GM18867 (cell line): ENCODE results near the gene PTPRD.
"Not testable (repeated sequence)": the region's sequence is repeated elsewhere in the genome, so short reads cannot be mapped to it uniquely, and the experiment has no call there.

Experiments
- ATAC-seq: cut with Tn5 transposase; IDR thresholded peaks from one replicate; pipeline ENCODE4 v1.9.1; 2021; ENCODE audit warnings: mild to moderate bottlenecking, moderate library complexity; ENCODE audit not compliant: unreplicated experiment

Gene PTPRD

DNA sequence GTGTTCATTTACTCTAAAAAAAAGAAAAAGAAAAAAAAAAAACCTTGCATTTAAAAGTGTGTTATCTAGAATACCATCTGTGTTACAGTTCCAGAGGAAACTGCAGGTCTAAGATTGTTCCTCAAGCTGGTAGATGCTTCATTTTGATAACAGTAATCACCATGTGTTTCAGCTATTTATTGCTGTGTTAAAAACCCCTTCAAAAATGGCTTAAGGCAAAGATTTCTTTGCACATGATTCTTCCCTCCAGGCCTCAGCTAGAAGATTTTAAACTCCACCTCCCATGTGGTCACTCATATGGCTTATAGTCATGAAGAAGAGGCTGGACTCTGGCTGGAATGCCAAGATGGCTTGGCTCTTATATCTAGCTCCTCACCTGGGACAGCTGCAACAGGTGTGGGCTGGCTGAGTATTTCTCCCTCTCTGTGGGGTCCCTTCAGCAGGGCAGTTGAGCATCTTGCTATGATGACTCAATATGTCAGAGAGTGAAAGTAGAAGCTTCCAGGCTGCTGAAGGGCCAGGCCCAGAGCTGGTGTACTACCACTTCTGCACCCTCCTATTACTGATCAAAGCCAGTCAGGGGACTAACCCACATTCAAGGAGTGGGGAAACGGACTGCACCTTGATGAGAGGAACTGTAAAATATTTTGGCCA, 1892.8 kb downstream of the PTPRD start:
- no peak for ATAC-seq

DNA sequence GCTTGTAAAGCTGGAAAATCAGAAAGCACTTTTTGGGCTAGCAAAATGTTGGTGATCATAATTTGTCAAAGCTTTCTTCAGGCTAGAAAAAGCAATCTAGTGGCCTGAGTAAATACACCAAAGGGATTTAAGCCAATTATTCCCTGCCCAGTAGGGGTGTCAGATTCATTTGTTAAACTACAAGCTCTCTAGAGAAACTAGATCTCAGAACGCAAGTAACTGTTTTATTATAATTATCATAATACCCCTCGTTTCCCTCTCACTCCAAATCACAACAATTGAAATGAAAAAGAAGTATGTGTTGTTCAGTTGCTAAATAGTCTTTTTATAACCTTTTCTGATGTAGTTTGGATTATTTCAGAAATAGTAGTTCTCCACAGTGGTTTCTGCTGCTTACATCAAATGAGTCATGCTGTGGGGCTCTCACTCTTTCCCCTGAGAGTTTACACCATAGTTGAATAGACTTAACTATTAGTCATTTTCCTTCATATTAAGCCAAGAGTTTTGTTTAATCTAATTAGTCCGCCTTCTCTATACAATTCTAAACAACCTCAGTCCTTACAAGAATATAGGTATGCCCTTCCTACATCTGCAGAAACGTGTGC, 1894.6 kb downstream of the PTPRD start:
- no peak for ATAC-seq

DNA sequence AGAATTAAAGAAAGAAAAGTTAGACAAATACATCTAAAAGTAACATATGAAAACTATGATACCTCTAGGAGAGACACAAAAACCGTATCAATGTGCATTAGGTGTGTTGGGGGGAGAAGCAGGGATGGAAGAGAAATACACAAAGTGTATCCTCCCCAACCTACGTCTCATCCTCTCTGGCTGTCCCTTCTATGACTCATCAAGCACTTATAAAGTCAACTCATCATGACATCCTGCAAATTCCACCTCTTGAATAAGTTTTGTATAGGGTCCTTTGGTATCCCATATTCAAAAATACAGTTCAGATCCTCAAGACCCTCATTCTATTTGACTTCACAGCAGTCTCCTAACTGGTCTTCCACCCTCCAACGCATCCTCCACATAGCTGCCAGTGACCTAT, 1895.7 kb downstream of the PTPRD start:
- ATAC-seq = no peak

DNA sequence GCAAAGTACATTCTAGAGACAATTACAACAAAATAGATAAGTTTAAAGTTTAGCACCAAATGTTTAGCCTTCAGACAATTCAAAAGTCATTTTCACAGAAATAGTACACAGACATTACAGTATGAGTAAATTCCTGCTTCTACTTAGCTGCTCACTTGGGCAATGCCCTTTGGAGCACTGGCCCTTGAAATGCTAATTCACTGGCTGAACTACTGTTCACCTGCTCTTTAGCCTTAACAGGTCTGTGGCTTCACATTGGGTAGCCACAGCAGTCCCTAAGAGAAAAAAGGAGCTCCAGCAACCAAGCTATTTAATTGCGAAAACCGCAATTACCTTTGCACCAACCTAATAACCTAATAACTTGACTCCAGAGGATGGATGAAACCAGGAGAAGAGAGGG, 1897.0 kb downstream of the PTPRD start:
- ATAC-seq = no peak

DNA sequence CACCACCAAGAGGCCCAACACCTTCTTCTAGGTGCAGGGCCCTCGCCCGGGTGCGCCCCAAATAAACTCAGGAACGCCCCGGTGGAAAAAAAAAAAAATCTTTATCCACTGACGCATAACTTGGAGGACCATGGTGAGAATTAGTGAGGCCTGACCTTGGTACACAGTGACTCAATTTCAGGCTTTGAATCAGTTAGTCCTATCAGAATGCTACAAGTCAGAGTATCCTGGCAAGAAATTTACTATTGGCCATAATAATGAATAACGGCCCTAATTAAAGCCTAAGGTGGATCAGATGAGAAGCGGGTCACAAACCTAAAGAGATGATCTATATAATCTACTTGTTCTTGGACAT, 1899.0 kb downstream of the PTPRD start:
- no peak for ATAC-seq

DNA sequence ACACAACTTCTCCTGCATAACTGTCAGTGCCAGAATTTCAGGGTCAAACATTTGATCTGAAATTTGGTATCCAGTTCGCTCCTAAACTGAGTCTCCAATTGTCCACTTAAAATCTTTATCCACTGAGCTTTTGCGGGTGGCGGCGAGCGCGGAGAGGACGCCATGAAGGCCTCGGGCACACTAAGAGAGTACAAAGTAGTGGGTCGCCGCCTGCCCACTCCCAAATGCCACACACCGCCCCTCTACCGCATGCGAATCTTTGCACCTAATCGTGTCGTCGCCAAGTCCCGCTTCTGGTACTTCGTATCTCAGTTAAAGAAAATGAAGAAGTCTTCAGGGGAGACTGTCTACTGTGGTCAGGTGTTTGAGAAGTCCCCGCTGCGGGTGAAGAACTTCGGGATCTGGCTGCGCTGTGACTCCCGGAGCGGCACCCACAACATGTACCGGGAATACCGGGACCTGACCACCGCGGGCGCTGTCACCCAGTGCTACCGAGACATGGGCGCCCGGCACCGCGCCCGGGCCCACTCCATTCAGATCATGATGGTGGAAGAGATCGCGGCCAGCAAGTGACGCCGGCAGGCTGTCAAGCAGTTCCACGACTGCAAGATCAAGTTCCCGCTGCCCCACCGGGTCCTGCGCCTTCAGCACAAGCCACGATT, 1899.5 kb downstream of the PTPRD start:
- no peak for ATAC-seq

DNA sequence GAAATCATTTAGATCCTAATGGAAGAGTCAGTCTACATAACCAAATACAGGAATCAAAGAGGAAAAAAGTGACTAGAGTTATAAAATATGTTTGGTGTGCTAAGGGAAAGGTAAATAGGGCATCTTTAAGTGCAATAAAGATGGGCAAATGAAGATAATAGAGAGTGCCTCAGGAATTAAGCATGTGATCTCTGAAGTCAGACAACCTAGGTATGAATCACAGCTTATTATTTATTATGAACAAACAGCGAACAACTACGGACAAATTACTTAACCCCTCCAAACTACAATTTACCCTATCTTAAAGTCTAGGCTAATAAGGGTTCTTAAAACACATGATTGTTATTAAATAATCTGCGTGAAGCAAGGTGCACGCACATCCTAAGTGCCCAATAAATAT, 1903.1 kb downstream of the PTPRD start:
- ATAC-seq = no peak

DNA sequence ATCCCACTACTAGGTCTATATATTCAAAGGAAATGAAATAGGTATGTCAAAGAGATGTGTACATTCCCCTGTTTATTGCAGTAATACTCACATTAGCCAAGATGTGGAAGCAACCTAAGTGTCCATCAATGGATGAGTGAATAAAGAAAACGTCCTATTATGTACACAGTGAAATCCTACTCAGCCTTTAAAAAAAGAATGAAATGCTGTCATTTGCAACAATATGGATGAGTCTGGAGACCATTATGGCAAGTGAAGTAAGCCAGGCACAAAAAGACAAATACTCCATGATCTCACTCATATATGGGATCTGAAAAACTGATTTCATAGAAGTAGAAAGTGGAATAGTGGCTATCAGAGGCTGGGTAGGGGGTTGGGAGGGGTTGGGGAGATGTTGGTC, 1904.1 kb downstream of the PTPRD start:
- ATAC-seq = no peak

DNA sequence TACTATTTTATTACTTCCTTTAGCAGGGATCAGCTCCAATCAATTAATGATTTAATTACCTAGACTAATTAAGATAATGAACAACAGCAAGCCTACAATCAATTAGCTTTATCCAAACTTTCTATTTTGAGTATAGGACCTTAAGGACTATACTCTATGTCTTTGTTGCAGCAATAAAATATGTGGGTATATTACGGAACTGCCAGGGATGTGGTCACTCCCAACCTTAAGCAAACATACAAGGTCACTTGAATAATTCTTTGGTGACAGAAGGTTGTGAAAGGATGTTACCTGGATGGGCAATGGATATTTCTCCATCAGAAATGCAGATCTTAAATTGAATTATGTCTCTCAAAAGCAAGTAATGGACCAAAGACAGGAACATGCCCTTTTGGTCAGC, 1905.8 kb downstream of the PTPRD start:
- no peak for ATAC-seq

DNA sequence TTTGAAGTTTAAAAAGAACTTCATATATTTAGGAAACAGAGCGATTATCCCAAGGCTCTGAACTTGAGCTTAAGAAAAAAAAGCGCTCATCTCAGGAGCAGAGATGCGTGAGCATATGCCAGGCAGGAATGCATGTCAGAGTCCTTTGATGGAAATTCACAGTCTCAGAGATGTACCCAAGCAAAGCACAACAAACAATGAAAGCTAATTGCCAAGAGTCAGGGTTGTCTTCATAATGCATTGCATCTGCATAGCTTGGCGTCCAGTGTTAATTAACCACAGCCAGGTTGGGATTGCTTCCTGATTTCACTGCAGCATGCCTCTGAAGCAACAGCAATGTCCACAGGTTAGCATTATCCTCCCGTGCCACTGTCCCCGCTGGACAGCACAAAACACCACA, 1906.3 kb downstream of the PTPRD start:
- no peak for ATAC-seq

DNA sequence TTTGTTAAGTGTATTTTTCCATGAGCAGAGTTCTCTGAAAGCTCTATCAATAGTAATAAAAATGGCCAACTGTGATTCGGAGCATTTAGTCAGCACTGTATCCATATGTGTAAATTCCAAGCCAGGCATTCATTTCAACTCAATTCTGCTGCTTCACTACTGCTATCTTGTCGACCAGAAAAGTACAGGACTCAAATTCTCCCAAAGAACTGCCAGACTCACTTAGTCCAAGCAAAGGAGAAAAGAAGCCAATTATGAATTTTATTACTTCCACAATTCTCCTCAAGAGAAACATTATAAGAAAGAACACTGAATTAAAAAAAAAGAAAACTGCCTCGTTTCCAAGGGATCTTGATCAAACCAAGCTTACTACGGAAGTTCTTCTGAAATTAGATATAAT, 1906.9 kb downstream of the PTPRD start:
- ATAC-seq = no peak

DNA sequence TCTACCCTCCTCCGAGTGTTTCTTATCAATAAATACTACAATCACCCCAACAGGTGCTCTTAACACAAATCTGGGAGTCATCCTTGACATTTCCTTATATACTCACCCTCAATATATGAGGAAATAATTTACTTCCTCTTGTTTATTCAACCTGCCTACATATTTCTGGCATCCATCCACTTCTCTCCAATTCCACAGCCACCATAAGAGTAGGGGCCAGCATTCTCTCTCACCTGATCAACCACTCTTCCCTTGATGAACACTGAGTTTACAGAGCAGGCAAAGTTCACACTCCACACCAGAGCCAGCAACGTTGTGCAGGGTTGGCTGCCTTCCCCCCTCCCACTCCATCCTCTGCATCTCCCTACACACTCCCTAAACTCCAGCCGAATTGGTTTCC, 1908.9 kb downstream of the PTPRD start:
- ATAC-seq = no peak

DNA sequence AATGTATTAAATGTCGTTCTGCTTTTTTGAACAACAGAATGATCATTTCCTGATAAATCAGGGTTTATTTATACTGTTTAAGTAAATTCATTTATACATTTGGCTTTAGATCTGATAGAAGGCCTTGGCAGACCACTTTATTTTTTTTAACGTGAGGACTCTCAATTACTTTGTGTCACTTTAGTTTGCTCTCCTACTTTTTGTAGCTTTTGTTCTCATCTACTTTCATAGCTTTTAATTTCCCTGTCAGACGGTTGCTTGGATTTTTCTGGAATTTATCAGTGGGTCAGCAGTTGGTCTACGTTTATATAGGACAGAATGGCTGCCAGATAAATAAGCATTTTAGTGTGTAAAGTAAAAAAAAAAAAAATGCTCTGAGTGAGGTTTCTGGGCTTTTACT, 1910.9 kb downstream of the PTPRD start:
- no peak for ATAC-seq

DNA sequence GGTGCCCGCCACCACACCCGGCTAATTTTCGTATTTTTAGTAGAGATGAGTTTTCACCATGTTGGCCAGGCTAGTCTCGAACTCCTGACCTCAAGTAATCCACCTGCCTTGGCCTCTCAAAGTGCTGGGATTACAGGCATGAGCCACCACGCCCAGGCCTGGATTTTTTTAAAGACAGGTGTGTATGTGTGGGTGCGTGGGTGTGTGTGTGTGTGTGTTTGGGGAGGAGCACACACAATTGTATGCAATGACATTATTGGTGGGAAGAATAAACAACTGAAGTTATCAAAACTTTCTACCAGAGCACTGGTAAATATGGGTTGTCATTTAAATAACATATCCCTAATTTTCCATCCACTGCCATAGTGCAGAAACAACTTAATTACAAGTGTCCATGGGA, 1915.2 kb downstream of the PTPRD start:
- ATAC-seq = not testable (repeated sequence)

DNA sequence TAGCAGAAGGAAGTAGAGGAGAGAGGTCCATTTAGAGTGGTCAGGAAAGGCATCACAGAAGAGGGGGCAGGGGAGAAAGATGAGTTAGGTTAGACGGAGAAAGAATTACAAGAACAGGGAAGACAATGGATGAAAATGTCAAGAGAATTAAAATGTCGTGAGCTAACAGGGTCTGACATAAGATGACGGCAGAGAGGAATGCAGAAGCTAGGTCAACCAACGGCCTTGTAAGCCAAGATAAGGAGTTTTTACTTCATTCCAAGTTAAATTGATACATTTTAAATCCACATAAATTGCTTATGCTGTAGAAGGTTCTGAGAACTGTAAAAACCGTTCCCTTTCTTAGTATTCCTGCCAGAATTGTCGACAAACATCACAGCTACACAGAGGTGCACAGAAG, 1916.3 kb downstream of the PTPRD start:
- ATAC-seq = no peak

DNA sequence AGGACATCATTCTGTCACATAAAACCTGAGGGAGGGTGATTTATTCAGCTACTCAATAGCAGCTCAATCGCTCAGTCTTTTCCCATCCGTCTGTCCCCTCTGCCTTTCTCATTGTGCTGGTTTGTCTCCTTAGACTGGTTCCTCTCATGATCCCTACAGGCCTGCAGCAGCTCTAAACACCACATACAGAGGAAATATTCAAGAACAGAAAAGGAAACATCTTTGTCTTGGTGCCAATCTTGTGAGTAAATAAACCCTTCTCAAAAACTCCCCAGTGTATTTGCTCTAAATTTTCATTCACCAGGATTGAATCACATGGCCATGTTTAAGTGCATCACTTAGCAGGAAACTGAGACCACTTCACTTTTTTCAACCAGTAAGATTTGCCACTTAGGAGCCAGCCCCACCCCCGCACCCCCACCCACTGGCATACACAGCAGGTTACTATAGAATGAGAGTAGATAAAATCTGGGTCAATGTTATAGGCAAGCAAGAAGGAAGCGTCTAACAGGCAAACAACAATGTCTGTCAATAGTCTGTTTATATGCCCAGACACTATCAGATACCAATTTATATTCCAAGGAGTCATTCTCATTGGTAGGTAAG, 1917.7 kb downstream of the PTPRD start:
- no peak for ATAC-seq

DNA sequence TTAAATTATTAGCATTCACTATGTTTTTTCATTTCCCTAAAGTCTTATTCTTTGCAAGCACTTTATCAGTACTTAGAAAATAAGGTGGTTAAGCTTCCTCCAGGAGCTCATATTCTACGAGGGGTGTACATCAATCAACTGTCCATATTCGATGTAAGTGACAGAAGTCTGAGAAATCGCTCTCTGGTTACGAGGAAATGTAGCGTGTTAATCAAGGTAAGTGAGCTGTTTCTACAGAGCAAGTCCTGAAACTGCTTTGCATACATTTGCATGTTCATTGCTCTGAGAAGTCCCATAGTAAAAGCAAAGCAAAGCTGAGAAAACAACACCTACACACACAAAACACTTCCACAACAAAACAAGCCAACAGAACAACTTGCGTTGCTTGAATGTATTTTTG, 1919.3 kb downstream of the PTPRD start:
- ATAC-seq = no peak

DNA sequence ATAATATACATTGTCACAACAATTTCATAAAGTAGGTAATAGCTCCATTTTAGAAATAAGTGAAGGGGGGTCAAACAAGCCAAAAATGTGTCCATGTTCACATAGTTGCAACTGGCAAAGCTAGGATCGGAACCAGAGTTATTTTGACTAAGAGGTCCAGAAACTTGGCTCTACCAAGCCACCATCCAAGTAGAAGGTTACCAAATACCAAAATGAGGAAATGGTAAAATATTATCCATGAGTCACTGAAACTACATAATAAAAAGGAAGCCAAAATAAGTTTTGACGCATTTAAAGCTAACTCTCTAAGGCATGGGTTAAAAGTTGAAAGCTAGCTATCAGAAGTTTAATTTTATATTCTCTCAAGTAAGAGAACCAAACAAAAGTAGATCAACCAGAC, 1926.3 kb downstream of the PTPRD start:
- ATAC-seq = no peak

DNA sequence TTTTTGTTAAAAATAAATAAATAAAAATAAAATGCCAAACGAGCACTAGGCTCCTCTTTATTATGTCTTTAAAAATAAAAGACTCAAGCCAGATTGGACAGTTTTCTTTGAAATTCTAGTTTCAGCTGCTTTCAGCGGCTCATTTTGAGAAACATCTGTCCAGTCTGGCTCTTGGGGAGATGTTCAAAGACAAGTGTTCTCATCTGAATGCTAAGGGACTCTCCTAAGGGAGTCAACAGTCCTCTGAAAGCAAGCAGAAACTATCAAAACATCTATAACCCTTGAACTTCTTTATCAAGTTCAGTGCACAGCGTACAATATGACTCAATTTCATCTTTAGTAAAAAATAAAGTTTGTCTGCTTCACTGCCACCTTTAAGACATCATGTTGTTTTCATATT, 1927.0 kb downstream of the PTPRD start:
- ATAC-seq = no peak

DNA sequence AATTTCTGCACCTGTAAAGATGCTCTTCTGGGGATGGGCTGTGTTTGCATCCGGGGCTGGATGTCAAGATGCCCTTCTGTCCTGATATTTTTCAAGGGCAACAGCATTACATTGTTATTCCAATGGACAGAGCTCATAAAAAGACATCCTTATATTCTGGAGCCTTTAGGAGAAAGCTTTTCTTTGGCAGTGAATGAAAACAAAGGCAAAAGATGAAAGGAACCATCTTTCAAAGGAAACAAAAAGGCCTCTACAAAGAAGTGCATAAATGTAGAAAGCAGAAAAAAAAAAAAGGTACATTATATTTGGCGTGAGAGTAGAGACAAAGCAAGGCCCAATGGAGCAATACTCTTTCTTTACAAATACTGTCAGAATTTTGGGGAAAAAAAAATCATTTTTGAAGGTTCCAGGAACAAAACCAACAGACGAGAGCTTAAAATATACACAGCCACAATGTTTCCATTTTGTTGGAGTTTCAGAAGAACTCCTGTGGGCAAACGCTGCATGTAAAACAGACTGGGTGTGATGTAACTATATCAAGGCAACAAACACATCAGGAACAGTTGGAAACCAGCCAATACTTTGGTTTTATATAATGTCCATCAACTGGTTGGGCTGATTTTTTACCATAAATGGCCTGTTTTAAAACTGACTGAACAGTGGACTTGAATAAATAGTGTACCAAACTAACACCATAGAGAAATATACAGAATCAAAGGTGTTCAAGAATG, 1927.7 kb downstream of the PTPRD start:
- ATAC-seq = no peak

DNA sequence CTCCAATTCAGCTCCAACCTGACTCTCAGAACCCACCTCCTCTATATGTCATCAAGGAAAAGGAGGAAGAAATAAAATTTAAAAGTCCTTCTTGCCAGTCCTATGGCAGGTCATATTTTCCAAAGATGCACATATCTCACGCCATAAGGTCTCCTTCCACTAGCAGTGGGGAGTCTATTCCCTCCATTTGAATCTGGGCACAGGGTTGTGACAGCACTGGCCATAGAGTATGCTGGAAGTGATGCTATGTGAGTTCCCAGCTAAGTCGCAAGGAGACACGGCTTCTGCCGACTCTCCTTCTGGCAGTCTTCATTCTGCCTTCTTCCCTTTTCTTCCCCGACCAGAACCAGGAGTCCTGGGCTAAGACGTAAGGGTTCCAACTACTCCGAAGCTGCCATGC, 1929.3 kb downstream of the PTPRD start:
- no peak for ATAC-seq

DNA sequence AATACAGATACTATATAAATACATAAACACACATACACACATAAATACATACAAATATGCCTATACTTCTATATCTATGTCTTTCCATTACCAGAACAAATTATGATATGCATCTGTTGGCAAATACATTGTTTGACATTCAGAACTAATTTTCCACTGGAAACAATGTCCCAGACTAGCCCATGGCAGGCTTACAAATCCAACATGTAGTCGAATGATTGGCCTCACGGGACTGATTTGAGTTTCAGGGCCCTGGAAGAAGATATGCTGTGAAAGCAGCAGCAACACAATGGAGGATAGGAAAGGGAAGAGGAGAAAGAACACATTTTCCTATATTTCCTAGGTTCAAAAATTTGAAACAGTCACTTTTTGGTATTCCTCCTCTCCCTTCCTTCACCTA, 1932.1 kb downstream of the PTPRD start:
- ATAC-seq = no peak
